ENCODE results near the gene PKMYT1.

The PKMYT1 gene

DNA sequence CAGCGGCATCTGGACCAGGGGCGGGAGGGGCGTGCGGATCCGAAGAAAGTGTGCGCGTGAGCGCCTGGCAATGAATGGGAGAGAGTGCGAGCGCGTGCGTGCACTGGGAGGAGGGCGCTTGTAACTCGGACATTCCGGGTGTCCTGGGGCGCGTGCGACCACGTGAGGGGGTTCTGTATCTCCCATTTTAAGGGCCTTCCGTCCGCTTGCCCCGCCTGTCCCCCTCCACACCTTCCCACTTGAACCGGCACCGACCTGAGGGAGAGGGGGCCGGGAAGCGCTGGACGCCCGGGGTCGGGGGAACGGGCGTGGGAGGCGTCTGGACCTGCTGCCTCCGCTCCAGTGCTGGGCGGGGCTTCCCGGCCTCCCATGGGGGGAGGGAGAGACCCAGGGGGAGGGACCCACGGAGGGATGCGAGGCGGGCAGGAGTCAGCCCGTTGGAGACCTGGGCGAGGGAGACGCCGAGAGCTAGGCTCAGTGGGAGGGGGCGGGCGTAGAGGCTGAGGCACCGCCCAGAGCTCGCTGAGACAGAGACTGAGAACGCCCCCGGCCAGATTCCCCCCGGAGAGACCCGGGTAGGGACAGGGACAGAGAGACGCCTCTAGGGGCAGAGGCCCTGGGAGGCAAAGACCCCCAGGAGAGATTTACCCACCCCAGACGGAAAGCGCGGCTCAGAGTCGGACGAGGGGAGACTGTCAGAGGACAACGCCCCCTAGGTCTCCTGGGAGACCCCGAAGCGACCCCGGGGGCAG lies 16.3 kb downstream of the PKMYT1 start, which contains the start of gene KREMEN2:
Gene KREMEN2 (plus strand): TSS at position 553 of the 752 bp plus-strand sequence. CDS start 246 bp downstream, outside the sequence.
- H3K9ac ChIP-seq: no peak within 1 kb of the TSS; the same call in 1 of the 2 replicates
- H3K27ac ChIP-seq: no peak within 1 kb of the TSS
- 0 out of 2 replicates have a peak, but pooled peaks have one; percentile 1 for TF ChIP-seq CTCF (conservative IDR thresholded peaks at IDR 0.05; ENCODE audit: low read depth, low read length)
- peak within 1 kb of the TSS; percentile 97 for H3K4me2 ChIP-seq
- H3K79me2 ChIP-seq (ENCODE audit: insufficient read depth, low read depth): no peaks in the 10 kb centered on the region
- H3K36me3 ChIP-seq (ENCODE audit: insufficient read depth): no peaks in the 10 kb centered on the region
- peaks cover 27% of the 10 kb centered on the region for H3K27me3 ChIP-seq (ENCODE audit: insufficient read depth, low read depth)
- no peaks in the 10 kb centered on the region for H4K20me1 ChIP-seq (ENCODE audit: insufficient read depth)
- H2AFZ ChIP-seq (ENCODE audit: low read depth): peak within 1 kb of the TSS; percentile 76
- no peak within 1 kb of the TSS for H3K4me3 ChIP-seq (IDR thresholded peaks at IDR 0.05; ENCODE audit: insufficient read depth, low read depth, low read length)
- H3K4me1 ChIP-seq (ENCODE audit: low read depth, poor library complexity, severe bottlenecking): peaks cover 54% of the 10 kb centered on the region

GRCh38 chr16:2963074-2963722 lies 17.0 kb downstream of the PKMYT1 start:
- H3K4me2 ChIP-seq: peak overlapping the region; percentile 97
- H3K4me3 ChIP-seq (IDR thresholded peaks at IDR 0.05; ENCODE audit: insufficient read depth, low read depth, low read length): no peak overlapping the region
- peaks cover 27% of the 10 kb centered on the region for H3K27me3 ChIP-seq (ENCODE audit: insufficient read depth, low read depth)
- H3K36me3 ChIP-seq (ENCODE audit: insufficient read depth): no peaks in the 10 kb centered on the region
- no peaks in the 10 kb centered on the region for H4K20me1 ChIP-seq (ENCODE audit: insufficient read depth)
- peaks cover 55% of the 10 kb centered on the region for H3K4me1 ChIP-seq (ENCODE audit: low read depth, poor library complexity, severe bottlenecking)
- H3K79me2 ChIP-seq (ENCODE audit: insufficient read depth, low read depth): no peaks in the 10 kb centered on the region
- TF ChIP-seq CTCF (conservative IDR thresholded peaks at IDR 0.05; ENCODE audit: low read depth, low read length): no peak
- no peak overlapping the region for H3K27ac ChIP-seq
- peak overlapping the region; percentile 76; the same call in 1 of the 2 replicates for H2AFZ ChIP-seq (ENCODE audit: low read depth)
- H3K9ac ChIP-seq: no peak overlapping the region

GRCh38 chr16:2962334-2963073 lies 17.7 kb downstream of the PKMYT1 start:
- no peak overlapping the region for H2AFZ ChIP-seq (ENCODE audit: low read depth)
- peaks cover 56% of the 10 kb centered on the region for H3K4me1 ChIP-seq (ENCODE audit: low read depth, poor library complexity, severe bottlenecking)
- H3K9ac ChIP-seq: no peak overlapping the region
- H3K27me3 ChIP-seq (ENCODE audit: insufficient read depth, low read depth): peaks cover 27% of the 10 kb centered on the region
- TF ChIP-seq CTCF (conservative IDR thresholded peaks at IDR 0.05; ENCODE audit: low read depth, low read length): no peak
- H3K27ac ChIP-seq: no peak overlapping the region
- no peak overlapping the region for H3K4me3 ChIP-seq (IDR thresholded peaks at IDR 0.05; ENCODE audit: insufficient read depth, low read depth, low read length)
- no peaks in the 10 kb centered on the region for H3K79me2 ChIP-seq (ENCODE audit: insufficient read depth, low read depth)
- H3K4me2 ChIP-seq: peak overlapping the region; percentile 97
- no peaks in the 10 kb centered on the region for H3K36me3 ChIP-seq (ENCODE audit: insufficient read depth)
- H4K20me1 ChIP-seq (ENCODE audit: insufficient read depth): no peaks in the 10 kb centered on the region

DNA sequence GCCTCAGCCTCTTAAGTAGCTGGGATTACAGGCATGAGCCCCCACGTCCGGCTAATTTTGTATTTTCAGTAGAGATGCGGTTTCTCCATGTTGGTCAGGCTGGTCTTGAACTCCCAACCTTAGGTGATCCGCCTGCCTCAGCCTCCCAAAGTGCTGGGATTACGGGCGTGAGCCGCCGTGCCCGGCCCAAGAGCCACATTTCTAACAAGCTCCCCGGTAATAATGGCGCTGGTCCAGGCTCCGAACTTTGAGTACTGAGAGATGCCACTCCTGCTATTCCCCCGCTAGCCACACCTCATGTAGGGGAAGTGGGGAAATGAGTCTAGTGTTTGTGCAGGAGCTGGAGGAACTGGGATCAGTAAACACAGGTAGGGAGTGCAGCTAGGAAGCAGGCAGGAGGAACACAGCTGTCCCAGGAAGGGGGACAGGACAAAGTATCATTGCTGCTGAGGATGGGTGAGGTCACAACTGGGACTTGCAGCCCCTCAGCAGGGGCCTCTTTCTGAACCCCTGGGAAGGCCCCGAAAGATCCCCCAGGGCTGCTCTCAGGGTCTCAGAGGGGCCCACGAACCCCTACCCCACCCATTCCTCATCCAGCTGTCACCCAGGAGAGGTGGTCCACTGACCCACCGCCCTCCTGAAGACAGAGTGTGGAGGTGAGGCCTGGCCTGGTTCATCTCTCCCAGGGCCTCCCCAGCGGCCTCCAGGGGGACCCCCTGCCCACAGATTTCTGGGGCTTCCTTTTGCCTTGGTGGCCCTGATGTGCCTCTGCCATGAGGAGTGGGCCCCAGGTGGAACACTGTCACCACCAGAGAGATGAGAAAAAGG lies 19.8 kb downstream of the PKMYT1 start:
- no peak for TF ChIP-seq CTCF (conservative IDR thresholded peaks at IDR 0.05; ENCODE audit: low read depth, low read length)
- Histone ChIP-seq H4K20me1 (ENCODE audit: insufficient read depth) (no peaks in the 10 kb centered on the region), H3K27me3 (ENCODE audit: insufficient read depth, low read depth) (peaks cover 30% of the 10 kb centered on the region), H3K4me2 (no peak overlapping the region), H3K4me3 (IDR thresholded peaks at IDR 0.05; ENCODE audit: insufficient read depth, low read depth, low read length) (no peak overlapping the region), H3K79me2 (ENCODE audit: insufficient read depth, low read depth) (no peaks in the 10 kb centered on the region), H2AFZ (ENCODE audit: low read depth) (no peak overlapping the region), H3K9ac (no peak overlapping the region), H3K4me1 (ENCODE audit: low read depth, poor library complexity, severe bottlenecking) (peaks cover 56% of the 10 kb centered on the region), H3K27ac (no peak overlapping the region), H3K36me3 (ENCODE audit: insufficient read depth) (no peaks in the 10 kb centered on the region)
